ENCODE measurements around the gene RPL13A.

The RPL13A gene

GRCh38 chr19:49479975-49480628 is 7.3 kb upstream of the RPL13A start:
- DNase-seq (ENCODE audit: insufficient read length, low spot score) (no peak), FAIRE-seq (no peak)
- no peak for TF ChIP-seq POLR2A (IDR thresholded peaks at IDR 0.05; ENCODE audit: low read depth, low read length)

DNA sequence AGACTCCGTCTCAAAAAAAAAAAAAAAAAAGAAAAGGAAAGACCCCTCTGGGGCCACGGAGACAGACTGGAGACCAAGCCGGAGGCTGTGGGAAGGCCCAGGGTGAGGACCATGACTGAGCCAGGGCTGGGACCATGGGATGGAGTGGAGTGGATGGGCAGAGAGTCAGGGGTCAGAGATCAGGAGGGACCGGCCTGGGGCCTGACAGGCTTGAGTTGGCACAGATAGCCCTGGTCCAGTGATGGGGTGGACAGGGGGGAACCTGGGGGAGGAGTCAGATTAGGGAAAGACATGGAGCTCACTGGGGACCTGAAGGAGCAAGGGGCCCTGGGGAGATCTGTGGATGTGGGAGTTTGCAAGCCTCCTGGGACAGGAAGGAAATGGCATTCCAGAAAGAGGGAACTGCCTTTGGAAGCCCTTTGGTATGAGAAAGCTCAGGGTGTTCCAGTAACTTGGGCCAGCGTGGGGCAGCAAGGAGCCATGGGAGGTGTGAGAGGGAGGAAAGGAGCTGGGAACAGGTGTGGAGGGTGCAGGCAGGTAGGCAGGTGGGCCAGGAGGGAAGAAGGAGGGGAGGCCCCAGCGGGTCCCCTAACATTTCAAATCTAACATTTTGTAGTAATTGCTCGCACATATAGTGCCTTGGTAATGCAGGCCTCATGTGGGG is 6.3 kb upstream of the RPL13A start:
- DNase-seq (ENCODE audit: insufficient read length, low spot score): no peak
- no peak for TF ChIP-seq POLR2A (IDR thresholded peaks at IDR 0.05; ENCODE audit: low read depth, low read length)
- FAIRE-seq: no peak

DNA sequence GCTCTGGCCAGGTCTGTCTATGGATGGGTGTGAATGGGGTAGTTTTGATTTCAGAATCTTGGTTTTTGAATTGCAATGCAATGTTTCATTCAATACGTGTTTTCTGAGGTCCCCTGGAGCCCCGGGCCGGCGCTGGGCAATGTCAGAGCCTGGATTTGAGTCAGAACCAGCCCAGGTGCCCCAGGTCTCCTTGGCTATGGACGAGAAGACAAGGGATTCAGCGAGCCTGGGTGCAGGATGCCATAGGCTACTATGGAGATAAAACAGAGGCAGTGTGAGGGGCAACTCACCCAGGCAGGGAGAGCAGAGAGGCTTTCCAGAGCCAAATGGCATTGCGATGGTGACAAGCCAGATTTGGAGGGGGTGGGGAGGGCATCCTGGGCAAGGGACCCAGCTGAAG is 1.2 kb upstream of the RPL13A start:
- DNase-seq (ENCODE audit: insufficient read length, low spot score) (no peak), FAIRE-seq (no peak)
- no peak for TF ChIP-seq POLR2A (IDR thresholded peaks at IDR 0.05; ENCODE audit: low read depth, low read length)

DNA sequence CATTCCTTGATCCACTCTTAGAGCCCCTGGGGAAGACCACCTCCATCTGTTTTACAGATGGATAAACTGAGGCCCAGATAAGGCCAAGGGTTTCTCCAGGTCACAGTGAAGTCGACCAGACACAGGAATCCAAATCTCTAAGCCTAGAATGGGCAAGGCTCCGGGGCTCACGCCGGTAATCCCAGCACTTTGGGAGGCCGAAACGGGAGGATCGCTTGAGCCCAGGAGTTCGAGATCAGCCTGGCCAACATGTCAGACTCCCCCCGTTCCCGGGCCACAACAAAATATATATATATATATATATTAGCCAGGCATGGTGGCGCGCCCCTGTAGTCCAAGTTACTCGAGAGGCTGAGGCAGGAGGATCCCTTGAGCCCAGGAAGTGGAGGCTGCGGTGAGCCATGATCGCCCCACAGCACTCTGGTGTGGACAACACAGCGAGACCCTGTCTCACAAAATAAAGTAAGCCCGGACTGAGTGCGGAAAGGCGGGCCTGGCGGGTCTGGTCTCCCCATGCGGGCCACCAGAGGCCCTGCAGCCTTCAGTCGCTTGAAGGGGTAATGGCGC is 615 bp upstream of the RPL13A start:
- FAIRE-seq (no peak), DNase-seq (ENCODE audit: insufficient read length, low spot score) (no peak)
- no peak for TF ChIP-seq POLR2A (IDR thresholded peaks at IDR 0.05; ENCODE audit: low read depth, low read length)

- TF ChIP-seq POLR2A (IDR thresholded peaks at IDR 0.05; ENCODE audit: low read depth, low read length): no peak
- DNase-seq (ENCODE audit: insufficient read length, low spot score): no peak
- no peak for FAIRE-seq
These were observed 846 bp downstream of the RPL13A start for GRCh38 chr19:49488046-49488862.

DNA sequence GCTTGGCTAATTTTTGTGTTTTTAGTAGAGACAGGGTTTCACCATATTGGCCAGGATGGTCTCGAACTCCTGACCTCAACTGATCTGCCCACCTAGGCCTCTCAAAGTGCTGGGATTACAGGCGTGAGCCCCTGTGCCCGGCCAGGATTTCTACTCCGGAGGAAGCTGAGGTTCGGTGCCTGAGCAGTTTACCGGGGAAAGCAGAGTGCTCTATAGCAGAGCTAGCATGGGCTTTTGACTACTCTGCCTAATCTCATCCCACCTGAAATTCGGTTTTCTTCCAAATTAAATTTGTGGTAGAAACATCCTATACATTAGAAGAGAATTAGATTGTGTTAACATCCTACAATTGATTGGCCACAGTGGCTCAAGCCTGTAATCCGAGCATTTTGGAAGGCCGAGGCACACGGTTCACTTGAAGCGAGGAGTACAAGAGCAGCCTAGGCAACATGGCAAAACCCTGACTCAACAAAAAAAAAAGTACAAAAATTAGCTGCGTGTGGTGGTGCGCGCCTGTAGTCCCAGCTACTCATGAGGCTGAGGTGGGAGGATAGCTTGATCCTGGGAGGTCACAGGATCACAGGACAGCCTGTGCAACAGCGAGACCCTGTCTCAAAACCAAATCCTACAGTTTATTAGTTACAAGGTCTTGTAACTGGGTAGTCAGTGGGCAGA is 1.6 kb downstream of the RPL13A start:
- no peak for FAIRE-seq

GRCh38 chr19:49489601-49490167 is 2.3 kb downstream of the RPL13A start:
- FAIRE-seq (no peak), DNase-seq (ENCODE audit: insufficient read length, low spot score) (no peak)
- no peak for TF ChIP-seq POLR2A (IDR thresholded peaks at IDR 0.05; ENCODE audit: low read depth, low read length)

More for the DNA sequence above, 1.6 kb downstream of the RPL13A start:
- TF ChIP-seq POLR2A (IDR thresholded peaks at IDR 0.05; ENCODE audit: low read depth, low read length): no peak
- DNase-seq (ENCODE audit: insufficient read length, low spot score): no peak

- FAIRE-seq: no peak
These were observed 3.0 kb downstream of the RPL13A start for GRCh38 chr19:49490287-49491029.

GRCh38 chr19:49491030-49491803 is 3.8 kb downstream of the RPL13A start:
- no peak for TF ChIP-seq POLR2A (IDR thresholded peaks at IDR 0.05; ENCODE audit: low read depth, low read length)
- DNase-seq (ENCODE audit: insufficient read length, low spot score): no peak
- FAIRE-seq: no peak

More at GRCh38 chr19:49490287-49491029, 3.0 kb downstream of the RPL13A start:
- DNase-seq (ENCODE audit: insufficient read length, low spot score): no peak
- TF ChIP-seq POLR2A (IDR thresholded peaks at IDR 0.05; ENCODE audit: low read depth, low read length): no peak

DNA sequence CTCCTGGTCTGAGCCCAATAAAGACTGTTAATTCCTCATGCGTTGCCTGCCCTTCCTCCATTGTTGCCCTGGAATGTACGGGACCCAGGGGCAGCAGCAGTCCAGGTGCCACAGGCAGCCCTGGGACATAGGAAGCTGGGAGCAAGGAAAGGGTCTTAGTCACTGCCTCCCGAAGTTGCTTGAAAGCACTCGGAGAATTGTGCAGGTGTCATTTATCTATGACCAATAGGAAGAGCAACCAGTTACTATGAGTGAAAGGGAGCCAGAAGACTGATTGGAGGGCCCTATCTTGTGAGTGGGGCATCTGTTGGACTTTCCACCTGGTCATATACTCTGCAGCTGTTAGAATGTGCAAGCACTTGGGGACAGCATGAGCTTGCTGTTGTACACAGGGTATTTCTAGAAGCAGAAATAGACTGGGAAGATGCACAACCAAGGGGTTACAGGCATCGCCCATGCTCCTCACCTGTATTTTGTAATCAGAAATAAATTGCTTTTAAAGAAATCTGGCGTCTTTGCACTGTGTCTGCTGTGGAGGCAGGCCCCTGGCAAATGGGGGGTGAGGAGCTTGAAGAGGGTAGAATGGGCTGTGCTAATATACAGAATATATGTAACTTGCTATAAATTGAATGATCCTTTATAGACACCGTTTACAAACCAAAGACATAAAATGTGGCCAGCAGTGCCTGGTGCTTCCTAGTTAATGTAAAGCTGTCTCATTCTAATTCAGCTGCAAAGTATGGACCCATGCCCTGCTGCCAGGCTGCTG is 4.6 kb downstream of the RPL13A start:
- no peak for FAIRE-seq
- TF ChIP-seq POLR2A (IDR thresholded peaks at IDR 0.05; ENCODE audit: low read depth, low read length): no peak
- DNase-seq (ENCODE audit: insufficient read length, low spot score): no peak

Data from H54 (cell line).